HFF-Myc (cell line): ENCODE data around the gene NOX3.

Experiments
- DNase-seq: peaks from one replicate; pipeline ENCODE4 v3.0.0-alpha.2; 2011; ENCODE audit warnings: low read depth; ENCODE audit errors: extremely low read depth
- H3K4me3 ChIP-seq: replicated peaks from 2 replicates; pipeline ENCODE4 v1.5.1; 2011; ENCODE audit warnings: low read depth, mild to moderate bottlenecking, control low read depth, low read length
- CTCF ChIP-seq: IDR thresholded peaks from 2 replicates; pipeline ENCODE4 v1.5.1; 2012; ENCODE audit warnings: mild to moderate bottlenecking, low read depth, low read length, control low read depth; ENCODE audit errors: missing control alignments

Gene NOX3

DNA sequence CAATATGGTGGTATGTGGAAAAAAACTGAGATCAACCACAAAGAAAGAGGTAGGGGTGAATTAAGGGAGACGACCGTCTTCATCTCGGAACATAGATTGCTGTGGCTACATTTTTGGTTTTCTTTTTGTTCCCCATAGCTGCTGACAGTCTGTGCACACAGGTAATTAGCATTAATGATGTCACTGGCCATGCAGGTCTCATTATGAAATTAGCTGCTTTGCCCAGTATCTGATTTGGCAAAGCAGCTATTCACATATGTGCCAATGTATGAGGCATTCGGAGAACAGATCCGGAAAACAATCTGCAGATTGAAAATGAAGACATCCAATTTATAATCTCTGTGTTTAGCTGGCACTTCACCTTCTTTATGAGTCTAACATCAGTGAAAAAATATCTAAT, 13.1 kb downstream of the NOX3 start:
- H3K4me3 ChIP-seq, result no peak overlapping the region
- TF ChIP-seq CTCF, result no peak
- no peak for DNase-seq

- DNase-seq, result no peak
- no peak for TF ChIP-seq CTCF
- H3K4me3 ChIP-seq, result no peak overlapping the region
These were observed 14.6 kb downstream of the NOX3 start for GRCh38 chr6:155441112-155441465.

DNA sequence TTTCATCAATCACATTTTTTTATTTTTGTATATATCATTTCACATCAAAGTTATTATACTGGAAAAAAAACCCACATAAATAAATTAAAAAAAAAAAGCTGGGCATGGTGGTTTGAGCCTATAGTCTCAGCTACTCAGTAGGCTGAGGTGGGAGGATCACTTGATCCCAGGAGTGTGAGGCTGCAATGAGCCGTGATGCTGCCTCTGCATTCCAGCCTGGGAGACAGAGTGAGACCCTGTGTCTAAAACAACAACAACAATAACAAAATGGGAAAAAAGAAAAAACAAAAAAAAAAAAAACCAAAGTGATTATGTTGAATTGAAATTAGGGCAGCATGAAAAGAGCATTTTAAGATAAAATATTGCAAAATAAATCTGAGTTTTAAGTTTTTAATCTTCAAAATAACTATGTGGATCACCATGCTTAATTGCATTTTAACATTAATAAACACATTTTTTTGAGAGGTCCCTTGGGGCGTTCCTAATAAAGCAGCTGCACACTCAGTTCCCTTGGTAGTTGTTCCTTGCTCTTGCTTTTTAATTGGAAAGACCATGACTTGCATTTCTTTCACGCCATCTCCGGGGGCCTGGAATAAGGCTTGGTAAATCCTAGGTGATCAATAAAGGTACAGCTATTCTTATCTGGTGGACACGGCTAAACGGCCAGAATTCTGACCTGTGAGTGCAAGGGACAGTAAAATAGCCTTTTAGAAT, 15.1 kb downstream of the NOX3 start:
- no peak overlapping the region for H3K4me3 ChIP-seq
- TF ChIP-seq CTCF, result no peak
- no peak for DNase-seq

GRCh38 chr6:155439376-155439775, 16.3 kb downstream of the NOX3 start:
- TF ChIP-seq CTCF, result no peak
- H3K4me3 ChIP-seq, result no peak overlapping the region
- DNase-seq, result no peak

- H3K4me3 ChIP-seq, result no peak overlapping the region
- no peak for DNase-seq
- no peak for TF ChIP-seq CTCF
These were observed 18.5 kb downstream of the NOX3 start for GRCh38 chr6:155436981-155437749.

DNA sequence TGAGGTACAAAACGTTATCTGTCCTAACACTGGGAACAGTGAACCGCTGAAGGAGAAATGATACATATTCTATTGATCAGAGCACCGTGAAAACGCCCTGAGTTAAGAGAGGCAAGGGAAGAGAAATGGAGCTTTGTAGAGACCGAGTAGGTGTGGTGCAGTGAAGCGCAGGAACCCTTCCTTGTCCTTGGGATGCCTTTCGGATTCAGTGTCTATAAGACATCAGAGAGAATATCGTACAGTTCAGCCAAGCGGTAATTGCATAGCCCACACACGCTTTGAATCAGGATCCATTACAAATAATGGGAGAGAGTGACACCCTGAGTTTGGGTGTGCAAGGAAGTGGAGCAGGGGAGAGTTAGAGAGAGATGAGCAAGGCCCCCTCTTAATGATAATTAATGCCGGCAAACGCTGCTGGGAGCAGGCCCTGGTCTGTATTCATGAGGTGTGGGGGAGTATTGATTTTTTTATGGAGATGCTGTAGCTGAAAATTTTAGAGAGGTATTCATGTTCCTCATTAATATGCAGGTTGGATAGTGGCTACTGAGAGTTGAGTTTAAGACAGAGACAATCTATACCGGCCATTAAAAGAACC, 20.7 kb downstream of the NOX3 start:
- TF ChIP-seq CTCF, result no peak
- H3K4me3 ChIP-seq, result no peak overlapping the region
- DNase-seq, result no peak
